CD4-positive, CD25-positive, alpha-beta regulatory T cell (primary cell): ENCODE measurements around the gene ANKS1B. TPM values are rescaled to one million over a fixed set of nuclear protein-coding genes. Genes with fewer than 3 reads are reported as not detected.

Source experiments
- ATAC-seq, 2 donors: fragments of 150-1000 bp; cut with Tn5 transposase; one replicate each; pipeline ENCODE4 v1.10.0; 2021; ENCODE audit warnings: low read depth in 2 of 2, moderate number of reproducible peaks in 2 of 2, moderate library complexity in 1 of 2
- DNase-seq, 3 donors: peaks; one replicate each; pipeline versions ENCODE4 v3.0.0 to v3.0.0-alpha.2; 2012 to 2022; ENCODE audit warnings: mixed read lengths in 1 of 3
- H3K27ac ChIP-seq: one replicate; pipeline ENCODE4 v1.7.0; 2013; ENCODE audit warnings: mild to moderate bottlenecking, low read length; ENCODE audit not compliant: insufficient read depth, poor library complexity, severe bottlenecking
- H3K27me3 ChIP-seq: one replicate; pipeline ENCODE4 v1.7.0; 2013; ENCODE audit warnings: low read length; ENCODE audit not compliant: control insufficient read depth, insufficient read depth
- H3K36me3 ChIP-seq: one replicate; pipeline ENCODE4 v1.7.0; 2013; ENCODE audit warnings: mild to moderate bottlenecking, low read length, moderate library complexity; ENCODE audit not compliant: control insufficient read depth, insufficient read depth
- H3K4me1 ChIP-seq: 2 replicates; pipeline ENCODE4 v1.7.0; 2013; ENCODE audit warnings: mild to moderate bottlenecking, low read length; ENCODE audit not compliant: insufficient read depth, control insufficient read depth, poor library complexity, severe bottlenecking
- H3K4me3 ChIP-seq: one replicate; pipeline ENCODE4 v1.7.0; 2013; ENCODE audit warnings: low read depth, mild to moderate bottlenecking, low read length, moderate library complexity
- H3K9me3 ChIP-seq, 2 experiments: 1 replicate in 1 of 2; 2 replicates in 1 of 2; pipeline ENCODE4 v1.7.0; 2013; ENCODE audit warnings: low read length in 2 of 2, mild to moderate bottlenecking in 1 of 2, moderate library complexity in 1 of 2; ENCODE audit not compliant: control insufficient read depth in 2 of 2
- H3K27ac Mint-ChIP-seq, 3 donors: one replicate each; pipeline ENCODE4 v1.8.0; 2020 to 2022; ENCODE audit warnings: mild to moderate bottlenecking in 3 of 3, mixed read lengths in 3 of 3, moderate library complexity in 2 of 3
- H3K27me3 Mint-ChIP-seq: one replicate; pipeline ENCODE4 v1.8.0; 2022; ENCODE audit warnings: mild to moderate bottlenecking, mixed read lengths
- H3K36me3 Mint-ChIP-seq: one replicate; pipeline ENCODE4 v1.8.0; 2020; ENCODE audit warnings: mixed read lengths
- H3K4me1 Mint-ChIP-seq, 4 donors: one replicate each; pipeline ENCODE4 v1.8.0; 2020 to 2022; ENCODE audit warnings: mixed read lengths in 4 of 4, mild to moderate bottlenecking in 1 of 4
- H3K4me3 Mint-ChIP-seq, 4 donors: one replicate each; pipeline ENCODE4 v1.8.0; 2020 to 2022; ENCODE audit warnings: mild to moderate bottlenecking in 4 of 4, mixed read lengths in 4 of 4, moderate library complexity in 3 of 4
- H3K9me3 Mint-ChIP-seq, 7 donors: one replicate each; pipeline ENCODE4 v1.8.0; 2020 to 2022; ENCODE audit warnings: mixed read lengths in 7 of 7, mild to moderate bottlenecking in 3 of 7, moderate library complexity in 2 of 7
- polyA plus RNA-seq, 4 donors: library from polyadenylated mRNA; unstranded; fragments of 300-500 nt; fragmentation: Illumina TruSeq; gene quantifications; one replicate each; pipeline ENCODE4 v1.2.3, GENCODE V29; 2021
- total RNA-seq: library from RNA; stranded (reverse); gene quantifications from one replicate; pipeline ENCODE4 v1.2.3, GENCODE V29; 2022

Gene ANKS1B
- total and polyA plus RNA-seq, 5 donors from 2014 or later: 4.0 to 15.9 (median 9.5) TPM

DNA sequence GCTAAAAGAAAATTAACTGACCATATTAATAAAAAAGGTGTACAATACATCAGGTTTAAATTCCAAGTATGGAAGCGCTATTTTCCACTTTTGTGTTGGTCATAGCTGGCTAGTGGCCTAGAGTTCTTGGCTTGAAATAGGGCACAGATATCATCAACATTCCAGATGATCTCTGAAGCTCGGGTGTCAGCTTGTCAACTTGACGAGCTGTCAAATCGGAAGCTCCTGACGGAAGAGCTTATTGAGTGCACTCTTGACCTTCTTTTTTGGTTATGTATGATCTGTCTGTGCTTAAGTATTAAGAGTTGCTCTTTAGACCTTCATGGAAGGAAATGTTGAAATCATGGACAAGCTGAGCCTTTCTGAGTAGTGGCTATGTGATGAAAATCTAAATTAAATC, 1161.7 kb downstream of the ANKS1B start:
- Histone ChIP-seq H3K27ac (no peak overlapping the region), H3K36me3 (no peaks in the 10 kb centered on the region), H3K4me1 (no peaks in the 10 kb centered on the region), H3K27me3 (no peaks in the 10 kb centered on the region), H3K9me3 (no peaks in the 10 kb centered on the region), H3K4me3 (no peak overlapping the region)
- H3K9me3 Mint-ChIP-seq: peaks cover 0 to 2% (median 0%) of the 10 kb centered on the region in 7 donors
- peaks cover 0 to 4% (median 0%) of the 10 kb centered on the region in 4 donors for H3K4me1 Mint-ChIP-seq
- no peak overlapping the region for H3K4me3 Mint-ChIP-seq
- H3K27me3 Mint-ChIP-seq: peaks cover 47% of the 10 kb centered on the region
- no peak for ATAC-seq
- DNase-seq: no peak
- no peaks in the 10 kb centered on the region for H3K36me3 Mint-ChIP-seq
- no peak overlapping the region for H3K27ac Mint-ChIP-seq

- Mint-ChIP-seq H3K4me1 (peaks cover 0 to 4% (median 0%) of the 10 kb centered on the region in 4 donors), H3K36me3 (no peaks in the 10 kb centered on the region), H3K27me3 (peaks cover 47% of the 10 kb centered on the region), H3K9me3 (peaks cover 0 to 2% (median 0%) of the 10 kb centered on the region in 7 donors), H3K4me3 (no peak overlapping the region), H3K27ac (no peak overlapping the region)
- H3K9me3 ChIP-seq: no peaks in the 10 kb centered on the region
- DNase-seq: no peak
- no peaks in the 10 kb centered on the region for H3K36me3 ChIP-seq
- H3K27ac ChIP-seq: no peak overlapping the region
- H3K4me1 ChIP-seq: no peaks in the 10 kb centered on the region
- peaks cover 6% of the 10 kb centered on the region for H3K27me3 ChIP-seq
- no peak overlapping the region for H3K4me3 ChIP-seq
- ATAC-seq: no peak
These were observed 1162.9 kb downstream of the ANKS1B start for GRCh38 chr12:98821866-98822265.

DNA sequence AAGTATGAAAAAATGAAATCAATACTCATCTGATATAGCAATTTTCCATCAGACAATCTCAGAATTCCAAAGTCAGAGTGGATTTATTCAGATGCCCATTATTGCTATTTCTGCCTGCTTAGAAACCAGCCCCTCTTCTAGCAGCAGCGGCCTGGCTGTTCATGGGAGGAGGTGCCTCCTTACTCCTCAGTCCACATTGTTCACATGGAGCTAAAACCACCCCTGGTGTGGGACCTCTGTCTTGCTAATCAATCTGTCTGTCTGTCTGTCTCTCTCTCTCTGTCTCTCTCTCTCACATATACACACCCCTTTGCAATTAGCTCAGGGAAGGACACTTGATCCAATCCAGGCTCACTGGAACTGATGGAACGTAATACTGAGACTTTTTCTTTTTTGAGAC, 1163.5 kb downstream of the ANKS1B start:
- Histone ChIP-seq H3K4me1 (no peaks in the 10 kb centered on the region), H3K27ac (no peak overlapping the region), H3K4me3 (no peak overlapping the region), H3K27me3 (peaks cover 8% of the 10 kb centered on the region), H3K36me3 (no peaks in the 10 kb centered on the region), H3K9me3 (no peaks in the 10 kb centered on the region)
- peaks cover 0 to 4% (median 0%) of the 10 kb centered on the region in 4 donors for H3K4me1 Mint-ChIP-seq
- H3K36me3 Mint-ChIP-seq: no peaks in the 10 kb centered on the region
- DNase-seq (no peak), ATAC-seq (no peak)
- H3K9me3 Mint-ChIP-seq: peaks cover 0 to 2% (median 0%) of the 10 kb centered on the region in 7 donors
- peaks cover 44% of the 10 kb centered on the region for H3K27me3 Mint-ChIP-seq
- H3K4me3 Mint-ChIP-seq: no peak overlapping the region
- no peak overlapping the region for H3K27ac Mint-ChIP-seq

DNA sequence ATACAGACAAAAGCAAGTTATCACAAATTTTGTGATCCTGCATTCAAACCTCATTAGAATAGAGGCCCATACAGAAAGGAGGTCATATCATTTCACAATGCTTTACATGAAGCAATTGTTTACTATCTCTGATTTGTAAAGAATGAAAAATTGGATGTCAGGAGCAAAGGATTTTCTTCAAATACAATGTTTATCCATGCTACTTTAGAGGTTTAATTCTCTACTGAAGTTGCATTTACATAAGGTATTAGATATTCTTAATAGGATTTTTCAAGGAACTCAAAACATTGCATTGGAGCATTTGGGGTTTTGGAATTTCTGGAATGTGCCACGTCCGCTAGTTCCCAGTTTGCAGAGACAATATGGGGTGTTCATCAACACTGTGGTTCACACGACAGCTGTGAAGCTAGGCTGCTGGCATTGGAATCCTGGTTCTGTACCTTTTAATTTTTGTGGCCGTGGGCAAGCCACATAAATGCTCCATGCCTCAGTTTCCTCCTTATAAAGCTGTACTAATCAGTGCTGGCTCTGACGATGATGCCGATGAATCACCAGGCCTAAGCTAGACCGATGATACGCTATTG, 1164.8 kb downstream of the ANKS1B start:
- Histone ChIP-seq H3K4me1 (no peaks in the 10 kb centered on the region), H3K36me3 (no peaks in the 10 kb centered on the region), H3K9me3 (no peaks in the 10 kb centered on the region), H3K27ac (no peak overlapping the region), H3K4me3 (no peak overlapping the region), H3K27me3 (peaks cover 13% of the 10 kb centered on the region)
- peaks cover 0 to 2% (median 0%) of the 10 kb centered on the region in 7 donors for H3K9me3 Mint-ChIP-seq
- H3K27me3 Mint-ChIP-seq: peaks cover 51% of the 10 kb centered on the region
- DNase-seq (no peak), ATAC-seq (no peak)
- no peaks in the 10 kb centered on the region for H3K36me3 Mint-ChIP-seq
- no peak overlapping the region for H3K27ac Mint-ChIP-seq
- H3K4me3 Mint-ChIP-seq: no peak overlapping the region
- peaks cover 0 to 4% (median 0%) of the 10 kb centered on the region in 4 donors for H3K4me1 Mint-ChIP-seq

DNA sequence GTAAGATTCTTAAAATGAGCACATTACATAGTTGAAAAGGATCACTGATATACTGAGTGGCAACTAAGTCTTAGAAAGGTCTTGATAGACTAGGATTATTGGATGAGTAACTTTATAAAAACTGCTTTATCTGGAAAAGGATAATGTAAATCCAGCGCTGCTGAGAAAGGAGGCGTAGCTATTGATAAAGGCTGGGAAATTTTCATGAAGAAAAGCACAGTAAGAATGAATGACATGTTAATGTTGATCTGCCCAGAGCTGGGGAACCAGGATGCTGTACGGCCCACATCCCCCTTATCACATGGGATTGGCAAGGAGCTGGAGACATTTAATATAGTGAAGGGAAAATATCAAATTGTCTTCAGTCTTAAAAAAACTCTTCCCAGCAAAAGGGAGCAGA, 1165.7 kb downstream of the ANKS1B start:
- no peaks in the 10 kb centered on the region for H3K9me3 ChIP-seq
- DNase-seq: no peak
- no peaks in the 10 kb centered on the region for H3K36me3 ChIP-seq
- no peaks in the 10 kb centered on the region for H3K36me3 Mint-ChIP-seq
- H3K27me3 Mint-ChIP-seq: peaks cover 46% of the 10 kb centered on the region
- no peak for ATAC-seq
- H3K4me1 ChIP-seq: no peaks in the 10 kb centered on the region
- peaks cover 0 to 4% (median 0%) of the 10 kb centered on the region in 4 donors for H3K4me1 Mint-ChIP-seq
- H3K27ac Mint-ChIP-seq: no peak overlapping the region
- peak overlapping the region in 1 of 4 donors; percentile 11 for H3K4me3 Mint-ChIP-seq
- H3K4me3 ChIP-seq: no peak overlapping the region
- H3K27me3 ChIP-seq: peaks cover 13% of the 10 kb centered on the region
- H3K27ac ChIP-seq: no peak overlapping the region
- H3K9me3 Mint-ChIP-seq: peaks cover 0 to 2% (median 0%) of the 10 kb centered on the region in 7 donors

GRCh38 chr12:98818239-98818638, 1166.5 kb downstream of the ANKS1B start:
- no peaks in the 10 kb centered on the region for H3K9me3 ChIP-seq
- no peaks in the 10 kb centered on the region for H3K36me3 ChIP-seq
- no peak for DNase-seq
- peaks cover 0 to 4% (median 0%) of the 10 kb centered on the region in 4 donors for H3K4me1 Mint-ChIP-seq
- H3K27me3 Mint-ChIP-seq: peaks cover 44% of the 10 kb centered on the region
- H3K4me1 ChIP-seq: no peaks in the 10 kb centered on the region
- H3K4me3 ChIP-seq: no peak overlapping the region
- ATAC-seq: no peak
- H3K27ac ChIP-seq: no peak overlapping the region
- H3K27ac Mint-ChIP-seq: no peak overlapping the region
- H3K36me3 Mint-ChIP-seq: no peaks in the 10 kb centered on the region
- H3K27me3 ChIP-seq: peaks cover 13% of the 10 kb centered on the region
- peaks cover 0 to 2% (median 0%) of the 10 kb centered on the region in 7 donors for H3K9me3 Mint-ChIP-seq
- no peak overlapping the region for H3K4me3 Mint-ChIP-seq

- Mint-ChIP-seq H3K9me3 (peaks cover 0 to 2% (median 0%) of the 10 kb centered on the region in 7 donors), H3K36me3 (no peaks in the 10 kb centered on the region)
- ATAC-seq: no peak
These were observed 1167.0 kb downstream of the ANKS1B start for GRCh38 chr12:98817742-98818141.

DNA sequence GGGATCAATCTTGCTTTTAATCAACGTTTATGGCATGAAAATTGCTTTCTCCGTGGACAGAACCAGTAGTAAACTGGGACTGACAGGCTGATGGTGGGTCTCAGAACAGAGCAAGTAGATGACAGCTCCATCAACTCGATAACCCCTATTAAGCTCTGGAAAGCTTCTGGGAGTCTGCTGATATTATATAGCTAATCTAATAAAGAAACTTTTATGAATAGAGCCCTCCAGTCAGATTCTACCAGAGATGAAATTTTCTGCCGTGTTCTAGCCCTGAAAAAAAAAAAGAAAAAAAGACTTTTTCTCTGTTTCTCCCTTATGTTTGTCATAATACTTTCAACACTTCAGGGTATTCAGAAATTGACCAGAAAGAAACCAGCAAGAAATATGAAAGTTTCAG, 1168.0 kb downstream of the ANKS1B start:
- DNase-seq (no peak), ATAC-seq (no peak)
- Mint-ChIP-seq H3K4me3 (no peak overlapping the region), H3K27me3 (peaks cover 44% of the 10 kb centered on the region), H3K36me3 (no peaks in the 10 kb centered on the region), H3K4me1 (peaks cover 0 to 4% (median 0%) of the 10 kb centered on the region in 4 donors), H3K27ac (no peak overlapping the region), H3K9me3 (peaks cover 0 to 2% (median 0%) of the 10 kb centered on the region in 7 donors)
- H3K27ac ChIP-seq: no peak overlapping the region
- no peaks in the 10 kb centered on the region for H3K36me3 ChIP-seq
- H3K9me3 ChIP-seq: no peaks in the 10 kb centered on the region
- peaks cover 13% of the 10 kb centered on the region for H3K27me3 ChIP-seq
- H3K4me1 ChIP-seq: no peaks in the 10 kb centered on the region
- H3K4me3 ChIP-seq: no peak overlapping the region

More at GRCh38 chr12:98817742-98818141, 1167.0 kb downstream of the ANKS1B start:
- Histone ChIP-seq H3K27ac (no peak overlapping the region), H3K4me3 (no peak overlapping the region), H3K9me3 (no peaks in the 10 kb centered on the region), H3K36me3 (no peaks in the 10 kb centered on the region), H3K27me3 (peaks cover 13% of the 10 kb centered on the region), H3K4me1 (no peaks in the 10 kb centered on the region)
- no peak overlapping the region for H3K27ac Mint-ChIP-seq
- H3K4me3 Mint-ChIP-seq: no peak overlapping the region
- peaks cover 44% of the 10 kb centered on the region for H3K27me3 Mint-ChIP-seq
- peaks cover 0 to 4% (median 0%) of the 10 kb centered on the region in 4 donors for H3K4me1 Mint-ChIP-seq
- no peak for DNase-seq
